ENCODE results near the gene FAM98B. TPM values are rescaled to one million over a fixed set of nuclear protein-coding genes. Genes with fewer than 3 reads are reported as not detected.

The FAM98B gene
- total RNA-seq, 1 experiment from 2014 or later: 50.0 TPM

GRCh38 chr15:38438031-38438986 is 15.6 kb upstream of the FAM98B start:
- Histone ChIP-seq H2BK5ac (ENCODE audit: insufficient read length, low read length) (no peak overlapping the region), H3K56ac (ENCODE audit: insufficient read length, low read depth, low read length) (no peak overlapping the region), H3K18ac (ENCODE audit: insufficient read length, low read depth, low read length) (no peak overlapping the region), H3K14ac (ENCODE audit: insufficient read depth, low read length) (no peak overlapping the region), H4K5ac (ENCODE audit: insufficient read length, low read depth, low read length) (no peak overlapping the region), H3K23ac (ENCODE audit: insufficient read length, low read depth, low read length) (no peak overlapping the region), H4K91ac (ENCODE audit: insufficient read length, low read depth, low read length) (no peak overlapping the region), H4K8ac (replicated peaks; ENCODE audit: insufficient read length, low read depth, low read length) (no peak overlapping the region), H3K23me2 (ENCODE audit: insufficient read length, low read depth, low read length, poor library complexity, severe bottlenecking) (no peaks in the 10 kb centered on the region), H2BK20ac (ENCODE audit: low read depth, low read length, poor library complexity, severe bottlenecking) (no peak overlapping the region), H3K9ac (ENCODE audit: extremely low read depth, insufficient read length, low read length) (no peak overlapping the region), H3T11ph (ENCODE audit: low read length) (no peak overlapping the region), H3K27me3 (ENCODE audit: insufficient read depth, low read length) (no peaks in the 10 kb centered on the region), H3K4me1 (ENCODE audit: insufficient read depth, low read length) (no peaks in the 10 kb centered on the region), H2BK15ac (ENCODE audit: low read depth, low read length) (no peak overlapping the region), H2AK5ac (ENCODE audit: insufficient read length, low read length) (no peak overlapping the region), H3K79me1 (ENCODE audit: insufficient read depth, low read depth, low read length, poor library complexity, severe bottlenecking) (no peaks in the 10 kb centered on the region), H3K4ac (ENCODE audit: low read depth, low read length) (no peak overlapping the region), H2BK12ac (ENCODE audit: insufficient read length, low read depth, low read length) (no peak overlapping the region), H3K4me2 (ENCODE audit: insufficient read depth, insufficient read length, low read length) (no peak overlapping the region), H2AFZ (ENCODE audit: low read length) (no peak overlapping the region), H3K9me3 (ENCODE audit: control insufficient read depth, low read depth, low read length) (no peaks in the 10 kb centered on the region), H4K20me1 (ENCODE audit: control insufficient read depth, insufficient read depth, insufficient read length) (no peaks in the 10 kb centered on the region), H3K79me2 (ENCODE audit: insufficient read depth, low read length) (no peaks in the 10 kb centered on the region), H3K27ac (ENCODE audit: insufficient read length, low read depth, low read length) (no peak overlapping the region), H2BK120ac (ENCODE audit: low read depth, low read length, poor library complexity, severe bottlenecking) (no peak overlapping the region)
- TF ChIP-seq, protein P1, sequence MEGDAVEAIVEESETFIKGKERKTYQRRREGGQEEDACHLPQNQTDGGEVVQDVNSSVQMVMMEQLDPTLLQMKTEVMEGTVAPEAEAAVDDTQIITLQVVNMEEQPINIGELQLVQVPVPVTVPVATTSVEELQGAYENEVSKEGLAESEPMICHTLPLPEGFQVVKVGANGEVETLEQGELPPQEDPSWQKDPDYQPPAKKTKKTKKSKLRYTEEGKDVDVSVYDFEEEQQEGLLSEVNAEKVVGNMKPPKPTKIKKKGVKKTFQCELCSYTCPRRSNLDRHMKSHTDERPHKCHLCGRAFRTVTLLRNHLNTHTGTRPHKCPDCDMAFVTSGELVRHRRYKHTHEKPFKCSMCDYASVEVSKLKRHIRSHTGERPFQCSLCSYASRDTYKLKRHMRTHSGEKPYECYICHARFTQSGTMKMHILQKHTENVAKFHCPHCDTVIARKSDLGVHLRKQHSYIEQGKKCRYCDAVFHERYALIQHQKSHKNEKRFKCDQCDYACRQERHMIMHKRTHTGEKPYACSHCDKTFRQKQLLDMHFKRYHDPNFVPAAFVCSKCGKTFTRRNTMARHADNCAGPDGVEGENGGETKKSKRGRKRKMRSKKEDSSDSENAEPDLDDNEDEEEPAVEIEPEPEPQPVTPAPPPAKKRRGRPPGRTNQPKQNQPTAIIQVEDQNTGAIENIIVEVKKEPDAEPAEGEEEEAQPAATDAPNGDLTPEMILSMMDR (conservative IDR thresholded peaks at IDR 0.05): no peak
- H3K27me3 Mint-ChIP-seq (ENCODE audit: low read depth): peaks cover 14% of the 10 kb centered on the region
- H3K4me1 Mint-ChIP-seq: peaks cover 5 to 7% of the 10 kb centered on the region in 2 experiments
- WGBS (ENCODE audit: extremely low coverage, insufficient read length, low lambda C conversion rate): no CpG with 5 or more reads among the region's 2 CpGs
- no peak for DNase-seq
- no peak overlapping the region for H3K27ac Mint-ChIP-seq
- no peaks in the 10 kb centered on the region; a peak in 1 of 5 replicates for H3K9me3 Mint-ChIP-seq
- no peaks in the 10 kb centered on the region; a peak in 1 of 7 replicates for H3K36me3 Mint-ChIP-seq (ENCODE audit: insufficient read depth in 1 of 3, low read depth in 3 of 3)
- H3K4me3 Mint-ChIP-seq: no peak overlapping the region

Data from H9 (cell line).